Lower leg skin (tissue), 3 donors: ENCODE measurements around the gene ETNK2.

Experiments
- CTCF ChIP-seq, 3 donors: fragments of 450-650 bp; IDR thresholded peaks; one replicate each; pipeline ENCODE4 v1.5.1; 2016; ENCODE audit warnings: antibody characterized with exemption in 3 of 3, mild to moderate bottlenecking in 3 of 3, moderate library complexity in 2 of 3
- POLR2A ChIP-seq, 2 donors: fragments of 450-650 bp; IDR thresholded peaks; one replicate each; pipeline ENCODE4 v1.6.1; 2016 to 2017; ENCODE audit warnings: antibody characterized with exemption in 2 of 2, mild to moderate bottlenecking in 1 of 2, moderate library complexity in 1 of 2

GRCh38 chr1:204139952-204140351 is 11.9 kb downstream of the ETNK2 start:
- TF ChIP-seq CTCF (IDR thresholded peaks at IDR 0.05) (no peak), POLR2A (IDR thresholded peaks at IDR 0.05) (no peak)
